Astrocyte of the spinal cord (primary cell): ENCODE measurements around the gene MCM10.

Experiments
- DNase-seq: peaks from one replicate; pipeline ENCODE4 v3.0.0; 2011; ENCODE audit warnings: low read depth, low spot score
- H3K4me3 ChIP-seq: 2 replicates; pipeline ENCODE4 v1.5.1; 2011; ENCODE audit warnings: low read depth, mild to moderate bottlenecking, low read length, moderate library complexity
- in situ Hi-C: cut with HindIII; loops from 2 replicates; pipeline ENCODE4 v1.10.0; 2017; ENCODE audit warnings: low sequenced_read_pairs
- TF ChIP-seq, protein P1 (sequence below): IDR thresholded peaks from 2 replicates; pipeline ENCODE4 v1.5.1; 2012; ENCODE audit warnings: low read depth, mild to moderate bottlenecking, low read length, inconsistent platforms

Gene MCM10

DNA sequence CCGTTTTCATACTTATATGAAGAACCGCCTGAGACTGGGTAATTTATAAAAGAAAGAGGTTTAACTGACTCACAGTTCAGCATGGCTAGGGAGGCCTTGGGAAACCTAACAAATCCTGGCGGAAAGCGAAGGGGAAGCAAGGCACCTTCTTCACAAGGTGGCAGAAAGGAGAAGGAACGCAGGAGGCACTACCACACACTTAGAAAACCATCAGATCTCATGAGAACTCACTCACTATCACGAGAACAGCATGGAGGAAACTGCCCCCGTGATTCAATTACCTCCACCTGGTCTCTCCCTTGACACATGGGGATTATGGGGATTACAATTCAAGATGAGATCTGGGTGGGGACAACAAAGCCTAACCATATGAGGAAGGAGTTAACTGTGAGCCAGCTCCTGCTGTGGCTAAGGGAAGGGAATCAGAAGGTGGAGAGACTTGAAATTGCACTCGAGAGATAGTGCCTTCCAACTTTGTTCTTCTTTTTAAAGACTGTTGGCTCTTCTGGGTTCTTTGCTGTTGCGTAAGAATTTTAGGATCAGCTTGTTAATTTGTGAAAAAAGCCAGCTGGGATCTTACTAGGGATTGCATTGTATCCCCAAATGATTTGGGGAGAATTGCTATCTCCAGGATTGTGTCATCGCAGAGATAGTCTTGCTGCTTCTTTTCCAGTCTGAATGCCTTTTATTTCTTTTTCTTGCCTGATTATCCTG is 40.4 kb upstream of the MCM10 start:
- in situ Hi-C loops = no loop called here

DNA sequence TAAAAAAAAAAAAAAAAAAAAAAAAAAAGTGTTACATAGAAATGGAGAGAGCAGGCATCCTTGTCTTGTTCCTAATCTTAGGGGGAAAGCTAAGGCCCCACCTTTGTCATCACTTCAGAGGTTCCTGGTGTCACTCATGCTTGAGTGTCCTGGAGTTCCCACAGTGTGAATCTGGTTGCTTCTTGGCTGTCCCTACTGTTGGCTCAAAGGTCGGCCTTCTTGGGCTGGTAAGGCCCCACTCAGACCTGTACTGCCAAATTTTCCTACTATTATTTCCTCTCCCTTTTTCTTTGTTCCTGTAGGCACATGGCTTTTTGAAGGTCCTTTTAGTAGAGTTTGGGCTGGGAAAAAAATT is 39.9 kb upstream of the MCM10 start:
- no peak for DNase-seq
- in situ Hi-C loops = no loop called here
- TF ChIP-seq, protein P1, sequence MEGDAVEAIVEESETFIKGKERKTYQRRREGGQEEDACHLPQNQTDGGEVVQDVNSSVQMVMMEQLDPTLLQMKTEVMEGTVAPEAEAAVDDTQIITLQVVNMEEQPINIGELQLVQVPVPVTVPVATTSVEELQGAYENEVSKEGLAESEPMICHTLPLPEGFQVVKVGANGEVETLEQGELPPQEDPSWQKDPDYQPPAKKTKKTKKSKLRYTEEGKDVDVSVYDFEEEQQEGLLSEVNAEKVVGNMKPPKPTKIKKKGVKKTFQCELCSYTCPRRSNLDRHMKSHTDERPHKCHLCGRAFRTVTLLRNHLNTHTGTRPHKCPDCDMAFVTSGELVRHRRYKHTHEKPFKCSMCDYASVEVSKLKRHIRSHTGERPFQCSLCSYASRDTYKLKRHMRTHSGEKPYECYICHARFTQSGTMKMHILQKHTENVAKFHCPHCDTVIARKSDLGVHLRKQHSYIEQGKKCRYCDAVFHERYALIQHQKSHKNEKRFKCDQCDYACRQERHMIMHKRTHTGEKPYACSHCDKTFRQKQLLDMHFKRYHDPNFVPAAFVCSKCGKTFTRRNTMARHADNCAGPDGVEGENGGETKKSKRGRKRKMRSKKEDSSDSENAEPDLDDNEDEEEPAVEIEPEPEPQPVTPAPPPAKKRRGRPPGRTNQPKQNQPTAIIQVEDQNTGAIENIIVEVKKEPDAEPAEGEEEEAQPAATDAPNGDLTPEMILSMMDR = no peak
- H3K4me3 ChIP-seq = no peak overlapping the region

More for the DNA sequence above, 40.4 kb upstream of the MCM10 start:
- no peak overlapping the region for H3K4me3 ChIP-seq
- TF ChIP-seq, protein P1 = no peak
- DNase-seq = no peak

DNA sequence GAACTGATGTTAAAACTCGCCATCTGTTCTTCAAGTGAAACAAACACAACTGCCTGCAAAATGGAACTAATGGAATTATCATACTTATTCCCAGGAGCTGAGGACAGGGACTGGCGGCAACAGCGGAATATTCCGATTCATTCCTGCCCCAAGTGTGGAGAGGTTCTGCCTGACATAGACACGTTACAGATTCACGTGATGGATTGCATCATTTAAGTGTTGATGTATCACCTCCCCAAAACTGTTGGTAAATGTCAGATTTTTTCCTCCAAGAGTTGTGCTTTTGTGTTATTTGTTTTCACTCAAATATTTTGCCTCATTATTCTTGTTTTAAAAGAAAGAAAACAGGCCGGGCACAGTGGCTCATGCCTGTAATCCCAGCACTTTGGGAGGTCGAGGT is 24.7 kb upstream of the MCM10 start:
- in situ Hi-C loops = no loop called here
- no peak overlapping the region for H3K4me3 ChIP-seq
- TF ChIP-seq, protein P1 = no peak
- DNase-seq = no peak

DNA sequence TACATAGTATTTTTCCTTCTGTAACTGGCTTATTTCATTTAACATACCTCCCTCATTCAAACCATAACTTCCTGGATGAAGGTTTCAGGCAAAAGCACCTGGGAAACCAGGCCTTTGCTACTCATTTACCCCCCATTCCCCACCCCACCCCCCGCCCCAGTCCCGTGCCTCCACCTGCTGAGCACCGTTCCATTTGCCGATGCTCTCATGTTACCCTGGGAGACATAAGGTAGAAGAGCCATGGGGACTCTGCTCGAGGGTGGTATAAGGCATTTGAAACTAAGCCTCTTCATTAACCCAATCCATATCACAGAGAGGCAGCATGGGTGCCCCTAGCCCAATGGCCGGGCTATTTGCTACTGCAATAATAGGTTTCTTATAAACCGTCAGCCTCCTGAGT is 22.2 kb upstream of the MCM10 start:
- in situ Hi-C loops = no loop called here
- no peak for DNase-seq
- H3K4me3 ChIP-seq = no peak overlapping the region
- TF ChIP-seq, protein P1 = no peak

DNA sequence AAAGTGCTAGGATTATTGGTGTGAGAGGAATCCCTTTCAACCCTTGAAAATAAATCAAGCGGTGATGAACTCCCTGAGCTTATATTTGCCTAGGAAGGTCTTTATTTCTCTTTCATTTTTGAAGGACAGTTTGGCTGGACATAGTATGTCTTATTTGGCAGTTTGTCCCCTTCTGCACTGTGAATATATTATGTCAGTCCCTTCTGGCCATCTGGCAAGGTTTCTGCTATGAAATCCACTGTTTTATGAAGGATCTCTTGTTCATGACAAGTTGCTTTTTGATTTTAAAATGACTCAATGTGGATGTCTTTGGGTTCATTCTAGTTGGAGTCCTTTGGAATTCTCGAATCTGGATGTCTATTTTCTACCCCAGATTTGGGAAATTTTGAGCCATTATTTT is 21.7 kb upstream of the MCM10 start:
- in situ Hi-C loops = no loop called here
- DNase-seq = no peak
- TF ChIP-seq, protein P1 = no peak
- no peak overlapping the region for H3K4me3 ChIP-seq

DNA sequence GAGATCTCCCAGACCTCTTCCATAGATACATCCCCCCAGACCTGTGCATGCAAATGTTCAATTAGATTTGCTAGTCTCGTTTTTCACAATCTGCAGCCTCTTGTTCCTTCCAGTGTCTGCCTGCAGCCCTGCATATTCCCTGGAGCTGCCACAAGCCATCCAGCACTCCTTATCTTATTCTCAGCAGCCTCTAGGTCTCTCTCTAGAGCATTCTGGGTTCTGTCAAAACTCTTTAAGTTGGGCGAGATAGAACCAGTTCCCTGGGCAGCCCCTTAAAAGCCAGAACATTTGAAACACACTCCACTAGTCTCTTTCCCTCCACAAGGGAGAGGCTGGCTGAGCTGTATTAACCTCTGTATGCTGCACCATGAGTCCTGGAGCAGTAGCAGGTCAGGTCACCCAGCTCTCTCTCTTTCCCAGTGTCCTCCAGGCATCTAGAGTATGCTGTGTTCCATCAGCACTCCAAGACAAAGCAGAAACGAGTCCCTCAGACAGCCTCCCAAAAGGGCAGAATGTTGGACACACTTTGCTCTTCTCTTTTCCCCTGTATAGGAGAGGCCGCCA is 20.6 kb upstream of the MCM10 start:
- in situ Hi-C loops = no loop called here
- TF ChIP-seq, protein P1 = no peak
- no peak overlapping the region for H3K4me3 ChIP-seq
- no peak for DNase-seq
